ENCODE measurements around the gene TAS2R5. TPM values are rescaled to one million over a fixed set of nuclear protein-coding genes. Genes with fewer than 3 reads are reported as not detected.

The TAS2R5 gene
- total and polyA plus RNA-seq, 2 of the 4 experiments (the other 2 are of a cell fraction): 0.32 to 0.36 TPM

DNA sequence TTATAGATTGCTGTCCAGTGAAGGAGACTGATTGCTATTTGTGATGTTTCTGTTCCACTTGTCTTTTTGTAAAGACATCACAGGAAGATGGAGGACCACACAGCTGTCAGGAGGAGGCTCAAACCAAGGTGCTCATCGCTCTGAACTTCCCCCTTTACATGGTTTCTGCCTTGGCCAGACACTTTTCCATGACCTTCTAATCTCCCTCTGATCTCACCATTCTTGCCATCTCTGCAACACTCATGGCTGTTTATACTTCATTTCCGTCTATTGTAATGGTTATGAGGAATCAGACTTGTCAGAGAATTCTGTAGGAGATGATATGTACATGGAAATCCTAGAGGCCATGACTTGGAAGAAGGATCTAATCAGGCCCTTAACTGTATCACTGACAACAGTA is 1.7 kb upstream of the TAS2R5 start:
- Histone ChIP-seq H3K4ac (ENCODE audit: low read depth, low read length) (no peak overlapping the region), H3K27me3 (ENCODE audit: control insufficient read depth, insufficient read depth, low read length) (no peaks in the 10 kb centered on the region), H3K9me1 (ENCODE audit: insufficient read depth, low read length) (no peaks in the 10 kb centered on the region), H4K20me1 (ENCODE audit: insufficient read depth, low read length) (no peaks in the 10 kb centered on the region), H2BK15ac (ENCODE audit: low read depth, low read length) (no peak overlapping the region), H3K79me1 (ENCODE audit: low read depth in 1 of 2, low read length in 2 of 2) (no peaks in the 10 kb centered on the region), H2AK5ac (ENCODE audit: low read depth, low read length) (no peak overlapping the region), H3K36me3 (ENCODE audit: control insufficient read depth, insufficient read depth, low read length) (no peaks in the 10 kb centered on the region), H3K18ac (ENCODE audit: low read depth, low read length) (no peak overlapping the region), H4K5ac (ENCODE audit: low read depth, low read length) (no peak overlapping the region), H3K9me3 (ENCODE audit: control insufficient read depth, insufficient read depth, low read length) (no peaks in the 10 kb centered on the region), H2AK9ac (replicated peaks; ENCODE audit: low read depth, low read length, poor library complexity) (no peak overlapping the region), H2BK20ac (ENCODE audit: low read depth, low read length) (no peak overlapping the region), H3K9ac (ENCODE audit: low read depth, low read length) (no peak overlapping the region), H3K14ac (replicated peaks; ENCODE audit: low read depth, low read length) (no peak overlapping the region), H3K56ac (ENCODE audit: extremely low read depth, insufficient read depth, low read length) (no peak overlapping the region), H3K4me3 (ENCODE audit: insufficient read depth, low read depth, low read length) (no peak overlapping the region), H4K91ac (ENCODE audit: insufficient read depth, low read depth, low read length) (no peak overlapping the region), H3K4me2 (ENCODE audit: low read depth, low read length) (no peak overlapping the region), H2BK5ac (ENCODE audit: low read depth, low read length, poor library complexity, severe bottlenecking) (no peak overlapping the region), H4K8ac (ENCODE audit: low read depth in 2 of 2, low read length in 2 of 2) (no peak overlapping the region), H2AFZ (replicated peaks; ENCODE audit: low read length, poor library complexity) (no peak overlapping the region), H3K23ac (ENCODE audit: low read depth, low read length) (no peak overlapping the region), H3K4me1 (ENCODE audit: control insufficient read depth, insufficient read depth, low read length) (no peaks in the 10 kb centered on the region), H3K27ac (ENCODE audit: insufficient read depth, low read length) (no peak overlapping the region), H2BK120ac (ENCODE audit: low read depth, low read length) (no peak overlapping the region)
- no peak for TF ChIP-seq MXI1 (IDR thresholded peaks at IDR 0.05; ENCODE audit: borderline replicate concordance, low read depth, low read length)
- TF ChIP-seq RCOR1 (IDR thresholded peaks at IDR 0.05; ENCODE audit: insufficient replicate concordance, low read length): no peak
- TF ChIP-seq, protein P1, sequence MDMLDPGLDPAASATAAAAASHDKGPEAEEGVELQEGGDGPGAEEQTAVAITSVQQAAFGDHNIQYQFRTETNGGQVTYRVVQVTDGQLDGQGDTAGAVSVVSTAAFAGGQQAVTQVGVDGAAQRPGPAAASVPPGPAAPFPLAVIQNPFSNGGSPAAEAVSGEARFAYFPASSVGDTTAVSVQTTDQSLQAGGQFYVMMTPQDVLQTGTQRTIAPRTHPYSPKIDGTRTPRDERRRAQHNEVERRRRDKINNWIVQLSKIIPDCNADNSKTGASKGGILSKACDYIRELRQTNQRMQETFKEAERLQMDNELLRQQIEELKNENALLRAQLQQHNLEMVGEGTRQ (IDR thresholded peaks at IDR 0.05; ENCODE audit: low read depth, low read length): no peak
- no peak for TF ChIP-seq RAD21 (IDR thresholded peaks at IDR 0.05; ENCODE audit: low read length)
- no peak for TF ChIP-seq SMC3 (IDR thresholded peaks at IDR 0.05; ENCODE audit: low read depth, low read length)
- TF ChIP-seq BHLHE40 (IDR thresholded peaks at IDR 0.05; ENCODE audit: low read depth, low read length): no peak
- dilution Hi-C loops (cut with HindIII; ENCODE audit: low sequenced_read_pairs, unreplicated experiment): no loop called here
- no peak for DNase-seq
- ChIA-PET POLR2A (ENCODE audit: unreplicated experiment) (no interaction called here), CTCF (no interaction called here)
- in situ Hi-C loops (cut with MboI; ENCODE audit: low sequenced_read_pairs): no loop called here
- intact Hi-C loops (cut with micrococcal nuclease): no loop called here
- ATAC-seq (ENCODE audit: low read depth): no peak
- no CpG with 5 or more reads among the region's 2 CpGs for WGBS, 2 experiments (ENCODE audit: extremely low coverage in 2 of 2, insufficient read length in 1 of 2)
- BruUV-seq (replicated peaks): no TSS peak

Measured in IMR-90 (cell line).